NCI-H1694 (cell line): Measurements from ENCODE around the gene NIT1.

Experiments used
- DNase-seq: peaks from one replicate; lab custom pipeline; 2025; lab: John Stamatoyannopoulos, UW

NIT1 gene, protein sequence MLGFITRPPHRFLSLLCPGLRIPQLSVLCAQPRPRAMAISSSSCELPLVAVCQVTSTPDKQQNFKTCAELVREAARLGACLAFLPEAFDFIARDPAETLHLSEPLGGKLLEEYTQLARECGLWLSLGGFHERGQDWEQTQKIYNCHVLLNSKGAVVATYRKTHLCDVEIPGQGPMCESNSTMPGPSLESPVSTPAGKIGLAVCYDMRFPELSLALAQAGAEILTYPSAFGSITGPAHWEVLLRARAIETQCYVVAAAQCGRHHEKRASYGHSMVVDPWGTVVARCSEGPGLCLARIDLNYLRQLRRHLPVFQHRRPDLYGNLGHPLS

DNA sequence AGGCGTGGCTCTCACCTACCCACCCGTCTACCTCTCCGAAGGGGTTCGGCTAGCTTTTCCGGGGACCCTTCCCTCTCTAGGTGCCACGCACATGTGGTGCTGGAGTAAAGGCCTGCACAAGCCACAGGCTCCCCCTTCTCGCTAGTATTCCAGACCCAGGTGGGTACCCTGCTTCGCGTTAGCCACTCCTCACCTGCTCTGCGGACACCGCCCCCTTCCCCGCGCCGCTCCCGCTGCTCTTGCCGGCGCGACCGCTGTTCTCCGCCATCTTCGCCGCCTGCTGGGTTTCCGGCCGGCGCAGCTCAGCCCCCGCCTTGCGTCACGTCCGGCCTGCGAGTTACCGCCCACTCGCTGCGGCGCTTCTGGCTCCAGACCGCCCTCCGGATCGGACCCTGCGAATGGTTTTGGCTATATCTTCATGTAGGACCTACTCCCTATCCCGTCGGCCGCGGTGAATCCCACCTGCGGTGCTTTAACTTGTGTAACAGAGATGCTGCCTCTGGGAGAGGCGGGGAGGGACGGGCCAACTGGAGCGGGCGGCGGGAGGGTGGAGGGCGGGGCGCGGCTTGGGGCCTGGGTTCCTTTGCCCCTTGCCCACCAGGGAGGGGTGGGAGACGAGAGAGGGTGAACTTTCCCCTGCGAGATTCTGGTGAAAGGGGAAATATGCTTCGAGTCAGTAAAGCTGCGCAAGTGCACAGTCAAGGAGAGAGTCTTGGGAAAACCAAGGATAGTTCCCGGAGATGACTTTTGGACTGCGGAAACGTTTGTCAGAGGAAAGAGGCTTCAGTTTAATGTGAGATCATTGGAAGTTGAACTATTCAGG is at the start of gene NIT1, which contains the start of gene PFDN2:
TSS of gene NIT1 (plus strand) at position 347 of the 823 bp plus-strand sequence. CDS start at position 419, 72 bp downstream.
TSS of gene PFDN2 (minus strand) at position 279 of the 823 bp plus-strand sequence. CDS start at position 268, 11 bp downstream.
- DNase-seq = peak; percentile 66

GRCh38 chr1:161068306-161069234 is 49.3 kb upstream of the NIT1 start:
- no peak for DNase-seq

DNA sequence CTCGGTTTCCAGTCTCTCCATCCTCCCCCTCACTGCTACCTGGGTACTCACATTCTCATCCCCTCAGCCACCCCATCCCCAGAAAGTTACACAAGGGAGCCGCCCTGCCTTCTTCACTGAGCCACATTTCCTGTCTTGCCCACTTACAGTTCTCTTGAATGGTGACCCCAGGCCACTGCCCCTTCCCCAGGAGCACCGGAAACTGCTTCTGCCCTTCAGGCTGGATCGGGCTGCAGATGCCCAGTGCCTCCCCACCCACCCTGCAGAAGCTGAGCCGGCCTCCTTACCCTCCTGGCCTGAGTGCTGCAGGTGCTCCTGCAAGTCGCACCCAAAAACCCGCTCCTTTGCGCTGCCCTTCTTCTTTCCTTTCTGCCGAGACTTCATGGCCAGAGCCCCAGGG is 48.7 kb upstream of the NIT1 start:
- DNase-seq = no peak

GRCh38 chr1:161069731-161070270 is 48.1 kb upstream of the NIT1 start, which contains the start of gene ARHGAP30:
Gene ARHGAP30, minus strand, starts transcription at chr1:161069891. Its CDS starts 267 bp downstream, at chr1:161069624.
- DNase-seq = no peak

GRCh38 chr1:161070761-161071160 is 47.1 kb upstream of the NIT1 start:
- no peak for DNase-seq

DNA sequence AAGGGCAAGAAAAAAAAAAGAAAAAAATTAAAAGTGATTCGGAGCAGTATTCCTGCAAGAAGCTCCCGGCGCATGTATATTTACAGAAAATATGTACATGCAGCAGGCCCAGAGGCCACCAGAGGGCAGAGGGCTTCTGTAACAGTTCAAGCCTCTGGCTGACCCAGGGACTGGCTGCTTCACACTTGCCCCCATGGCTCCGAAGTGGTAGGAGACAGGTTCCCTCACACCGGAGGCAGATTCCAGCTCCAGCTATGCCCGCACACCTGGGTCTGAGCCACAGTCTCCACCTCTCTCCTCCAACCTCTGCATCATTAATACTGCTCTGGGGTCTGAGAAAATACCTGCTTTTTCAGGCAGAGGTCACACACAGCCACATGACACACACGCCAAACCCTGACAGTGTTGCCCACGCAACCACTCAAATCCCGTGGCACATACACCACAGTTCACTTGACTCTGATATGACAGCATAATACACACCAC is 46.0 kb upstream of the NIT1 start:
- no peak for DNase-seq

- DNase-seq = no peak
These were observed 45.0 kb upstream of the NIT1 start for GRCh38 chr1:161072751-161073449.

DNA sequence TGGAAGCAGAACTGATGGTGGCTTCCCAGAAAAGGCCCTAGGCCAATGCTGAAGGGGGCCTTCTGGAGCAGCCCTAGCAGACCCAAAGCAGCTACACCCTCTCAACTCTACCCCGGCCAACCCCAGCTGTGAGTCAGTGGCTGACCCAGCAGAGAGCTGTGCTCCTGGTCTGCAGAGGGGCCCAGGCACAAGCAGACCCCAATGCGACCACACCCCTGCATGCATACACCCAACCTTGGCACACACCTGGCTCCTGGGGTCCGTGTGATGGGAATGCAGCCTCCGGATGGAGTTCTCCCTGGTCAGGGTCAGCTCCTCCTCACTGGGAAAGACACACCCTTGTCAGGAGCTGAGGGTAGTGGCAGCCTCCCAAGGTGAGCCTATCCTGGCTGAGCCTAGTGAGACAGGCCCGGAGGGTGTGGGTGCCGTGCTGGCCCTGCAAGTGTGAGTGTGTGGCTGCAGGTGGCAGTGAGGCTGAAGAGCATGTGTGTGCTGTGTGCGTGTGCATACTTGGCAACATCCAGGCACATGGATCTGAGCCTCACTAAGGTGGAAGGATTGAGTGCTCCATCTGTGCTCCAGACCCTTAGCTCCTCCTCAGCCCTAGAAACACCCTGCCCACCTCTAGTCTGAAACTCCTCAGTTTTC is 44.3 kb upstream of the NIT1 start:
- DNase-seq = no peak

DNA sequence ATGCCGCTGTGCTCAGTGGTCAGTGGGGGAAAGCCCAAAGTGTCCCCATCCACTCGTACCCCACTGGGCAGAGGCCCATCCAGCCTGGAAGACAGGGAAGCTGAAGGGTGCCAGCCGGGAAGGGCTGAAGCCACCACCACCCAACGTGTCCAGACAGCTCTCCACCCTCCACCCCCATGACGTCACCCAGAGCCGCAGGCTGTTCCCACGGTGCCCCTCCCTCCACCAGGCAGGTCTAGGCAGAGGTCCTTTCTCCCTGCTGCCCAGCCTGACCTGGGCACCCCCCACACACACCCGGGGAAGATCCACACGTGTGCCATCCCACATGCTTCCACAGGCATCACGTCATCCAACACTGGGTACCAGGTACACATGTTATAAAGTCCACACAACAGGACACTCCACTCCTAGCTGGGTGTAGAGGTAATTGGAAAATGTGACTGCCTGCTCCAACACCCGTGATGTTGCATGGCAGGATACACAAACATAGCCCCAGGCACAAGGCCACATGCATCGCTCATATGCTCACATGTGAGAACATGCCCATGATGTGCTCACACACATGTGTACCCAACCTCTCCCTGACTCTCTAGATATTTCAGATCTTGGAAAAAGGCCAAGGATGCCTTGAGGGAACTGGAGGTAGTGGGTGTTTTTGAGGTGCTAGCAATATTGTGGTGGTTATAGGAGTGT is 43.1 kb upstream of the NIT1 start:
- DNase-seq = no peak

- DNase-seq = no peak
These were observed 41.5 kb upstream of the NIT1 start for GRCh38 chr1:161076410-161076809.

- DNase-seq = no peak
These were observed 40.5 kb upstream of the NIT1 start for GRCh38 chr1:161077426-161077825.

DNA sequence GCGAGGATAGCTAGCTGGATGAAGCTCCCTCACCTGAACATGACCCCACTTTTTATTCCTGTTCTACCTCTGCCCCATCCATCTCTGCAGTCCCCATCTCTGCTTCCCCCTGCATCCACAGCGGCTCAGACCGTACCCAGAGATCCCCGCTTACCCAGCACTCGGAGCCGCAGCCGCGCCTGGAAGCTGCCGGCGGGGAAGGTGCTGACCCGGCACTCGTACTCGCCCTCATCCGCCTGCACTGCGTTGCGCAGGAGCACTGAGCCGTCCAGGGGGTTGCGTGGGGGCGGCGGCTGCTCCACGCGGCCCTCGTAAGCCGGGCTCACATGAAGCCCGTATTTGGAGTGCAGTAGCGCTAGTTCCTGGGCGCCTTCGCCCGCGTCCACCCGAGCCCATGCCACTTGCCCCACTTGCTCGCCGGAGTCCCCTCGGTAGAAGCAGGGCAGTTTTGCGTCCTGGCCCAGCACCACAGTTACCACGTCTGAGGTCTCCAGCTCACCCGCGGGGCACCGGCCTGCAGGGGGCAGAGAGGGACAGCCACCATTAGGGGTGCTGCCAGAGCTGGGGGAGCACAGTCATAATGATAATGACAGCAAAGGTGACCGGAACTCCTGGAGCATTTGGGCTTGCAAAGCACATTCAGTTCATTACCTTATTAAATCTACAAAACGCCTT is 38.3 kb upstream of the NIT1 start:
- no peak for DNase-seq

GRCh38 chr1:161080441-161081405 is 37.2 kb upstream of the NIT1 start:
- no peak for DNase-seq

DNA sequence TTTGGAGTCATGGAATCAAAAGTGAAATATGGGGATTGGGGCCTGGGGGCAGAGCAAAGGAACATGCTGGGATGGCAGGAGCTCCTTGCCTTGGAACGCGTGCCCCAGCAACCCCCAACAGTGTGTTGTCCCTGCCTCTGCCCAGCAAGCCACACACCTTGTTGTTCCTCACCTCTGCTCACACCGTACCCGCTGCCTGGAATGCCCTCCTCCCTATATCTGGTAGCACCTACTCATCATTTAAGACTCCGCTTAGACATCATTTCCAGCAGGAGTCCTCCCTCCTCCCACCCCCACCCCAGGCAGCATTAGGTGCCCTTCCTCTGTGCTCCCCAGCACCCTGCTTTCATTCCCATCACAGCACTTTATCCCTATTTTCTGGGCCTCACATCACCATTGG is 36.4 kb upstream of the NIT1 start:
- DNase-seq = no peak

GRCh38 chr1:161082483-161082882 is 35.4 kb upstream of the NIT1 start:
- DNase-seq = no peak

GRCh38 chr1:161082996-161083747 is 34.7 kb upstream of the NIT1 start:
- no peak for DNase-seq
